GM21515 (cell line): ENCODE results near the gene UBE2Q1.

Experiments used
- ATAC-seq: cut with Tn5 transposase; IDR thresholded peaks from one replicate; pipeline ENCODE4 v1.9.1; 2021; ENCODE audit not compliant: unreplicated experiment

UBE2Q1 gene

GRCh38 chr1:154557939-154558719 lies at the start of gene UBE2Q1:
UBE2Q1 (minus strand) TSS chr1:154558662; CDS start chr1:154558553, 109 bp downstream.
- peak; percentile 18 for ATAC-seq

GRCh38 chr1:154607609-154608396 lies 49.3 kb upstream of the UBE2Q1 start, which contains the start of gene ADAR:
ADAR (minus strand) TSS chr1:154608186; CDS start chr1:154608006, 180 bp downstream.
- ATAC-seq: peak; percentile 64

- ATAC-seq: peak; percentile 4
These were observed 48.7 kb upstream of the UBE2Q1 start for GRCh38 chr1:154607106-154607608.

- ATAC-seq: no peak
These were observed 47.1 kb upstream of the UBE2Q1 start for GRCh38 chr1:154605534-154605933.

- ATAC-seq: no peak
These were observed 44.9 kb upstream of the UBE2Q1 start for GRCh38 chr1:154603317-154603716.

GRCh38 chr1:154599658-154600057 lies 41.2 kb upstream of the UBE2Q1 start:
- ATAC-seq: no peak

GRCh38 chr1:154598871-154599635 lies 40.6 kb upstream of the UBE2Q1 start:
- no peak for ATAC-seq

GRCh38 chr1:154595621-154596020 lies 37.2 kb upstream of the UBE2Q1 start:
- no peak for ATAC-seq

- no peak for ATAC-seq
These were observed 36.3 kb upstream of the UBE2Q1 start for GRCh38 chr1:154594811-154595210.

- ATAC-seq: no peak
These were observed 34.9 kb upstream of the UBE2Q1 start for GRCh38 chr1:154593390-154593789.

GRCh38 chr1:154591206-154591605 lies 32.7 kb upstream of the UBE2Q1 start:
- no peak for ATAC-seq

- ATAC-seq: no peak
These were observed 32.3 kb upstream of the UBE2Q1 start for GRCh38 chr1:154590756-154591155.

GRCh38 chr1:154589780-154590179 lies 31.3 kb upstream of the UBE2Q1 start:
- no peak for ATAC-seq

- no peak for ATAC-seq
These were observed 28.2 kb upstream of the UBE2Q1 start for GRCh38 chr1:154586641-154587040.

- ATAC-seq: no peak
These were observed 27.8 kb upstream of the UBE2Q1 start for GRCh38 chr1:154586231-154586630.

GRCh38 chr1:154584267-154584994 lies 26.0 kb upstream of the UBE2Q1 start:
- ATAC-seq: no peak

GRCh38 chr1:154583773-154584172 lies 25.3 kb upstream of the UBE2Q1 start:
- no peak for ATAC-seq

GRCh38 chr1:154582885-154583284 lies 24.4 kb upstream of the UBE2Q1 start:
- no peak for ATAC-seq

GRCh38 chr1:154581766-154582165 lies 23.3 kb upstream of the UBE2Q1 start:
- no peak for ATAC-seq

- ATAC-seq: no peak
These were observed 20.9 kb upstream of the UBE2Q1 start for GRCh38 chr1:154579374-154579773.

- no peak for ATAC-seq
These were observed 19.6 kb upstream of the UBE2Q1 start for GRCh38 chr1:154578058-154578418.
